Pons (tissue), 1 donor: ENCODE results near the gene OR6S1.
A peak's percentile ranks its signal among the peaks of the same experiment; 100 is the strongest.
"Not testable (repeated sequence)": the region's sequence is repeated elsewhere in the genome, so short reads cannot be mapped to it uniquely, and the experiment has no call there.

Experiments
- DNase-seq: peaks from one replicate; pipeline ENCODE4 v3.0.0-alpha.2; 2016; ENCODE audit warnings: low spot score

Gene OR6S1

GRCh38 chr14:20671597-20672283, 30.2 kb upstream of the OR6S1 start:
- no peak for DNase-seq

DNA sequence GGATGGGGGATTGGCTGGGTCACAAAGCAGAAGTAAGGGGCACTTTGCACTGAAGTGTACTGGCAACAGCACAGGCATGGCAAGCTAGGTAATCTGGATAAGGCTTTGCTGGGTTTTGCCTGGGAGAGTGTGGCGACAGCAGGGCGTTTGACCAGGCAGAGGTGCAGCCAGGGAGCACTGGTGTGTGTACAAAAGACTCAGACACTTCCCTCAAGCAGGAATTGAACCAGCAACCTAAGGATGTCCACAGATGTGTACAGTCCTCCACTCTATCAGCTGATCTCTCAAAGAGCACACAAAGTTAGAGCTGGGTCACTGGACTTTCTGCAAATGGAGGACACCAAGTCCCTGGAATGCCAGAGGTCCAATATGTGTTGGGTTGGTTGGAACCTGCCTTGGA, 27.5 kb upstream of the OR6S1 start:
- no peak for DNase-seq

- DNase-seq = no peak
Observed at GRCh38 chr14:20667957-20668356, 26.5 kb upstream of the OR6S1 start.

- DNase-seq = not testable (repeated sequence)
Observed at GRCh38 chr14:20666400-20666961, 25.0 kb upstream of the OR6S1 start.

DNA sequence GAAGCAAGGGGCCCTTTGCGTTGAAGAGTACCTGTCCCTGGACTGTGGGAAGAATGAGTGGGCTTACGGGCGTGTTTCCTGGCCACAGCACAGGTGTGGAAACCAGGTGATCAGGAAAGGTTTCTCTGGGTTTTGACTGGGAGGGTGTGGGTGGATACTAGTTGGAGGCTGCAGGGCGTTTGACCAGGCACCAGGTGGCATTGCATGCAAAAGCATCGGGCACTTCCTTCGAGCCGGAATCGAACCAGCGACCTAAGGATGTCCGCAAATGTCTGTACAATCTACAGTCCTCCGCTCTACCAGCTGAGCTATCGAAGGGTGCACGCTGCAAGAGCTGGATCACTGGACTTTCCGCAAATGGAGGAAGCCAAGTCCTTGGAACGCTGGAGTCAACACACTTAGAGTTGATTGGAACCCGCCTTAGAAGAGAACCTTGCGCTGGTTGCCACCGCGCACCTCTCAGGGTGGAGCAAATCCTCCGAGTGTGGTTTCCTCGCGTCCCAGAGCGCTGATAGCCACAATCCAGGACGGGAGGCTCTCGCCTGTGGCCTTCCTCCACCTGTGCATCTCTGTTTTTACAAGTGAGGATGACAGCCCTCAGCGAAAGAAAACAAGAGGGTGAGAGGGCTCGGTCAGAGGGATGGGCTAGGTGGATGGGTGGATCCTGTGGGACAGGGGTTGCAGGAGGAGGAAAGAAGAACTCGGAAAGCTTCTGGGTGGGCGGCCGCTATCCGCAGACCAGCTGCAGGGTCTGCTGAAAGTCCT, 21.7 kb upstream of the OR6S1 start:
- peak; percentile 75 for DNase-seq

GRCh38 chr14:20661197-20661596, 19.7 kb upstream of the OR6S1 start:
- DNase-seq = no peak

- no peak for DNase-seq
Observed at GRCh38 chr14:20659813-20660395, 18.4 kb upstream of the OR6S1 start.

- no peak for DNase-seq
Observed at GRCh38 chr14:20659336-20659735, 17.8 kb upstream of the OR6S1 start.

DNA sequence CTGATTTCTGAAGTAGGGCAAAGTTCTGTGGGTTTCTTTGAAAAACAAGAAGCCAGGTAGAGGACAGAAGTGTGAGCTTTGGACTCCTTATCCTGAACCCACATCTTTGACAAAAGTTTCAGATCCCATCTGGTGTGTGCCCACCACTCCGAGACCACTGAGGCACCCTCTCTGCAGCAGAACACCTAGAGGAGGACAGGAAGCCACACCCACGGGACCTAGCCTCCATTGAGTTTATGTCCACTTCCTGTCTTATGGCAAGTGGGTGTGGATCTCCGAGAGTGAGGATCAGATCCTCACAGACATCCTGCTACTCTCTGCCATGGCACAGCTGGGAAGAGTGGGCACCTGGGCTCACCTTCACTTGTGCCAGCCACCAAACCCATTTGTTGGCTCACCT, 16.8 kb upstream of the OR6S1 start:
- no peak for DNase-seq

GRCh38 chr14:20657216-20658211, 16.0 kb upstream of the OR6S1 start:
- DNase-seq = no peak

DNA sequence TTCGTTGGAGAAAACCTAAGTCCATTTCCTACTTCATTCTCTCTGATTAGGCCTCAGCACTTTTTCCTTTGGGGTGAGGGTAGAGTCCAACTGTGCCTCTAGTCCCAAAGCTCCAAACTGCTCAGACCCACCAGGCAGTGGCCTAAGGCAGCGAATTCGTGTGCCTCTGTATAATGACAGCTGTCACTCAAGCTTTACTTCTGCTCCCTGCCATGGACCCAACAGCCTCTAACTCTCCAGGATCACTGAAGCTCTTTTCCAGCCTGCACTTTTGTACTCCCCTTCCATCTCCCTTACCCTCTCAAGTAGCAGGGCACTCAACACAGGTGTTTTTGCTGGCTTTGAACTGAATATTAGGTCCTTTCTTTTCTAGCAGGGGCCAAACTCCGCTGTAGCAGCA, 14.8 kb upstream of the OR6S1 start:
- DNase-seq = no peak

- no peak for DNase-seq
Observed at GRCh38 chr14:20655851-20656250, 14.4 kb upstream of the OR6S1 start.

GRCh38 chr14:20652996-20653975, 11.8 kb upstream of the OR6S1 start:
- peak; percentile 25 for DNase-seq

DNA sequence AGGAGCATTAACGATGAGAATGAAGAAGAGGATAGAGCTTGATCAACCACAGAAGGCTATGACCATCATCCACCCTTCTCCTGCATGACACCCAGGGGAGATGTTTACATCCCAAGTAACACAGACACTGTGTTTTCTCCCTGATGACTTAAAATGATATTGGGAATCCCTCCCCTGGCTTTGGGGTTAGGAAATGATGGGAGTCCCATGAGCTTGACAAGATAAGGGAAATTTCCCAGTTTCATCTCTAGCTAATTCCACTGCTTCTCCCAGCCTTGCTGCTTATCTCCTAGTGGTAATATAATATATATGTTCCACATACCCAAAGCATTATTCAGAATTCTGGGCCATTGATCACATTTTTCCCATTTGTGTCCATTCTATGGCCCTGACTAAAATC, 4.0 kb upstream of the OR6S1 start:
- DNase-seq = no peak

DNA sequence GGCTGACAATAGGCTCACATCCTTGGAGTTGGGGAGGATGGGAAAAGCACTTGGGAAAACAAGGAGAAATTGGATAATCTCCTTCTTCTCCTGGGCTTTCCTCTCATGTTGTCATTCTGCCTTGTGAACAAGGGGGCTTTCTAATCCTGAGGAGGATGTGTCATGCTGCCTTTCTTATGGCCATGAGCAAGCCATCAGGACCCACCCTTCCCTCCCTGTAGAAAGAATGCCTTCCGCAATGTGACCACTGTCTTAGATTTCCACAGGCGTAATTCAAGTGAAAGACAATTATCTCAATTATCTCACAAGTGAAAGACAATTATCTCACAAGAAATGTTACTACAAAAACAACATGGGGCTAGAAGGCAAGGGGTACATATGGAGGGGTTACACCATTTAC, 3.0 kb upstream of the OR6S1 start:
- DNase-seq = no peak

DNA sequence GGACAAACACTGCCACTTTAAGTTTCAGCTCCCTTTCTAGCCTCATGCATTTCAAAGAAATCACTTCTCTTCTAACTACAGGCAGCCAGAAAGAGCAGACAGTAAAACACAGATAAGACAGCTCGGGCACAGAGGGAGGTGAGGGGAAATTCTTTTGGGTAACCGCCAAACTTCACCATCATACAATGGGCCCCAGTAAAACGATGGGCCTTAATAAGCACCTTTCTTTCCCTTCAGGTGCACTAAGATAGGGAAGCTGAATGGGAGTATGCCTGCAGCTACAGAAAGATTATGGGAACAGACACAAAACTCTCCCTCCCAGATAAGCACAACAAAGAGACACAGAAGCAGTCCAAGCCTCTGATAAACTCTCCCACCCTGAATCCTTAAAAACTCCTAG, 1.3 kb upstream of the OR6S1 start:
- DNase-seq = not testable (repeated sequence)

GRCh38 chr14:20642182-20642581, 691 bp upstream of the OR6S1 start:
- DNase-seq = no peak

DNA sequence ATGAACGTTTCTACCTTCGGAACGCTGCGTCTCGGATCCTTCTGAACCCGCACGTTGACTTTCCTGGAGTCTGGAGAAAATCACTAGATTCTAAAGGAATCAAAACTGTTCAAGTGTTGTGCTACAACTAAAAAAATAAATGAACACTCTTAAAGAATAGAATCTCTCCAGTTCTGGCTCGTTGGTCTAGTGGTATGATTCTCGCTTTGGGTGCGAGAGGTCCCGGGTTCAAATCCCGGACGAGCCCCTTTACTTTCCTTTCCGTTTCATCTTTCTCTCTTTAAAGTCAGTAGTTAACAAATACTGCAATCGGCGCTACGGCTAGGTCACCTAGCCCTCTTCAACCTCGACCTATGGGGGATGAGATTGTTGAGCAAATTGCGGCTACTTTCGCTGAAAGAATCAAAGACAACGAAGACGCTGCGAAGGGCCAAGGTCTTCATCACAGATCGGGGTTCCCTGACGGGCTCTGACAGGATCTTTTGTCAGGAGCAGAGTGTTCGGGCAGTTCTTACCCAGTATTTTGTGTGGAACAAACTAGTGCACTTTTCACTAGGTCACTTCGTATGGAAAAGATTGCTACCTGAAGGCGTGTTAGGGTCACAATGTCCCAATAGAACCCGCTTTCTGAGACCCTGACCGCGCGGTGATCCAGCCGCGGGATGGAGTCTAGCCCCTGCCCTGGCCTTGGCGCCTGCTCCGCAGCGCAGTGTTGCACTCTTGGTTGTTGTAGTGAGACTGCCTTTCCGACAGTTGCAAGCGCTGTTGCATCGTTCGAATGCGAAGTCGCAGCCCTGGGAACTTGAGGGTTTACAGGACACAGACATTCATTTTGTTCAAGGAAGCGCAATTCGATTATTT, 8.4 kb downstream of the OR6S1 start:
- DNase-seq = peak; percentile 58

GRCh38 chr14:20632448-20632830, 9.1 kb downstream of the OR6S1 start:
- DNase-seq = no peak
